ENCODE results near the gene SNX22.
"Not testable (repeated sequence)": the region's sequence is repeated elsewhere in the genome, so short reads cannot be mapped to it uniquely, and the experiment has no call there.

SNX22 gene

DNA sequence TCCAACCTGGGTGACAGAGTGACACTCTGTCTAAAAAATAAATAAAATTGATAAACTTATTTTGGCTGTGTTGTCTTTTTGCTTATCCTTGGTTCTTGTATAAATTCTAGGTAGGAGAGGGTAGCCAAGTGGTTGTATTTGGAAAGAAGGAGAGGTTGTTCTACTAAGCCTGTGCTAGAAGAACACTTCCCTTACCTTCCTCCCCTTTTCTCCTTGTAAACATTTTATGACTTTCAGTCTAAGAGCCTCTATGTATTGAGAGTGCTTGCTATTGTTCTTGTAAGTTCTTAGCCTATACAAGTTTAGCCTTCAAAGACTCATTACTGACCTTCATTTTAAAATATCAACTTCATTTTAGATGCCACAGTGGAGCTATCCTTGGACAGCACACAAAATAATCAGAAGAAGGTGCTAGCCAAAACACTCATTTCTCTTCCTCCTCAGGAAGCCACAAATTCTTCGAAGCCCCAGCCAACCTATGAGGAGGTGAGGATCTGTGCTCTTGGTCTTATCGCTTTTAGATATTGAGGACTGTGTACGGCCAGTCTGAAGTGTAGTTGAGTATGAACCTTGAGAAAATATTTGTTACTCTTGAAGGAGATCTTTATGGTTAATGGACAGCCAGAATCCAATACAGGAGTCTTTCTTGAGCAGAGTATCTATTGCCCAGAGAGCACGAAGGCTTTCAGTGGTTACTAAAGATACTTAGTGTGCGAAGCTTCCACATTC lies 33.6 kb upstream of the SNX22 start:
- H3K36me3 ChIP-seq (ENCODE audit: control insufficient read depth, insufficient read depth, low read length) = peaks cover 4% of the 10 kb centered on the region; the same call in 1 of the 2 replicates
- H3K4me1 ChIP-seq (ENCODE audit: control insufficient read depth, insufficient read depth, low read length) = no peaks in the 10 kb centered on the region
- no peak overlapping the region for H3K27ac ChIP-seq (ENCODE audit: low read length)
- no peaks in the 10 kb centered on the region for H3K9me3 ChIP-seq (ENCODE audit: control insufficient read depth, insufficient read depth, low read length)
- DNase-seq (ENCODE audit: low read depth, low spot score) = no peak
- H3K27me3 ChIP-seq (ENCODE audit: control insufficient read depth, insufficient read depth, low read length) = no peaks in the 10 kb centered on the region
- no CpG with 5 or more reads among the region's 5 CpGs for WGBS (ENCODE audit: insufficient coverage, insufficient read length)
- no peak overlapping the region for H3K4me3 ChIP-seq (ENCODE audit: low read length)

- DNase-seq (ENCODE audit: low read depth, low spot score); H3K36me3 ChIP-seq (ENCODE audit: control insufficient read depth, insufficient read depth, low read length); H3K4me1 ChIP-seq (ENCODE audit: control insufficient read depth, insufficient read depth, low read length); H3K27me3 ChIP-seq (ENCODE audit: control insufficient read depth, insufficient read depth, low read length); H3K4me3 ChIP-seq (ENCODE audit: low read length); H3K9me3 ChIP-seq (ENCODE audit: control insufficient read depth, insufficient read depth, low read length); H3K27ac ChIP-seq (ENCODE audit: low read length): not testable (repeated sequence)
- WGBS (ENCODE audit: insufficient coverage, insufficient read length) = no CpG with 5 or more reads among the region's 2 CpGs
These were observed 31.2 kb upstream of the SNX22 start for GRCh38 chr15:64120322-64120721.

DNA sequence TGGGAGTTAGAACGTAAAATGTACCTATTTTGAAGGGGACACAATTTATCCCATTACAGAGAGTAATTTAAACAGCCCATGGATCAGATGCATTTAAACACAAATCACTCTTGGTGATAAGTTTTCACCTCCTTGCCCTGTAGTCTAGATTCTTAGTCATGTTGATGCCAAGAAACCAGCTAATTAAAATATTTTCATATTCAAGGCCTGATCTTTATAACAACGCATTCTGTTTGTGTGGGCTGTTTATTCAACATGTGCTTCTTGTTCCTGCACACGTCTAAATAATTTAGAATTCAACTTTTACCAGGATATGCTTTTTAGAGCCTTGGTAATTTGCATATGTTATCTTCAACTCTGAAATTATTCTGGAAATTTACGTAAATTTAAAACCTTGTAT lies 29.9 kb upstream of the SNX22 start:
- Histone ChIP-seq H3K4me1 (ENCODE audit: control insufficient read depth, insufficient read depth, low read length) (no peaks in the 10 kb centered on the region), H3K27ac (ENCODE audit: low read length) (no peak overlapping the region), H3K4me3 (ENCODE audit: low read length) (no peak overlapping the region), H3K27me3 (ENCODE audit: control insufficient read depth, insufficient read depth, low read length) (no peaks in the 10 kb centered on the region), H3K9me3 (ENCODE audit: control insufficient read depth, insufficient read depth, low read length) (no peaks in the 10 kb centered on the region), H3K36me3 (ENCODE audit: control insufficient read depth, insufficient read depth, low read length) (peaks cover 7% of the 10 kb centered on the region; the same call in 1 of the 2 replicates)
- no CpG with 5 or more reads among the region's 4 CpGs for WGBS (ENCODE audit: insufficient coverage, insufficient read length)
- no peak for DNase-seq (ENCODE audit: low read depth, low spot score)

DNA sequence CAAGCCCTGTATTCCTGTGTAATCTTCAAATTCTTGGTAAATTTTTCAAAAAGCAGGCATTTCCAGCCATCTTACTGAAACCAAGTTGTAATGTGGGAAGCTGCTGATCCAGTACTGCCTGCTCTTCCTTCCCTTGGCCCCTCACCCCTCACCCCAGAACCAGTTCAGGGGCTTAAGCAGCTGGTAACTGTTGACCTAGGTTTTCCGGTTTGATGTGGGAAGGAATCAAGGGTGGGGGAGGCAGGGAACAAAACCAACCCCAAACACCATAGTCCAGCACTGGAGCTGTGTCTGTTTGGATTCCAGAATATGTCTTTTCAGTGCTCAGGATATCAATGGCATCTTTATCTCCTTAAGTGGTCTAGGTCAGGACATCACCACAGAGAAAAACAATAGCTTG lies 29.1 kb upstream of the SNX22 start:
- Histone ChIP-seq H3K4me1 (ENCODE audit: control insufficient read depth, insufficient read depth, low read length) (no peaks in the 10 kb centered on the region), H3K27me3 (ENCODE audit: control insufficient read depth, insufficient read depth, low read length) (no peaks in the 10 kb centered on the region), H3K4me3 (ENCODE audit: low read length) (no peak overlapping the region), H3K9me3 (ENCODE audit: control insufficient read depth, insufficient read depth, low read length) (no peaks in the 10 kb centered on the region), H3K36me3 (ENCODE audit: control insufficient read depth, insufficient read depth, low read length) (peaks cover 10% of the 10 kb centered on the region; the same call in 1 of the 2 replicates), H3K27ac (ENCODE audit: low read length) (no peak overlapping the region)
- no peak for DNase-seq (ENCODE audit: low read depth, low spot score)
- no CpG with 5 or more reads among the region's 1 CpG for WGBS (ENCODE audit: insufficient coverage, insufficient read length)

DNA sequence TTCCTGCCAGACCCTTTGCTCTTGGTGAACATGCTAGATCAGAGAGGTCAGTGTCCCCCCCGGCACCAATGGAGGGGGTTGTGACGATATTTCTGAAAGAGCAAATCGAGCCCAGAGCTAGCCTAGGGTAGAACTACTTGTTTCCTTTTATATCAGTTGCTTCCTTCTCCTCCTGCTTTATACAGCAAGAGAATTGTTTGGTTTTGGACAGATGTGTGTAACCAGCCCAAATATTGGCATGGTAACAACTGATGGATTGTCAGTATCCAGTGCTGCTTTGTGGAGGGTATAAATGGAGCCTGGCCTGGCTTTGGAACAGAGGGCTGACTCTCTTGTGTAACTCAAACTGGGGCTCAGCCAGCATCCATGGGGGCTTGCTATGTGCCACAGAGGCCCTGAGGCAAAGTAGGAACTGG lies 28.6 kb upstream of the SNX22 start:
- Histone ChIP-seq H3K27me3 (ENCODE audit: control insufficient read depth, insufficient read depth, low read length) (no peaks in the 10 kb centered on the region), H3K36me3 (ENCODE audit: control insufficient read depth, insufficient read depth, low read length) (peaks cover 12% of the 10 kb centered on the region; the same call in 1 of the 2 replicates), H3K4me1 (ENCODE audit: control insufficient read depth, insufficient read depth, low read length) (no peaks in the 10 kb centered on the region), H3K27ac (ENCODE audit: low read length) (no peak overlapping the region), H3K9me3 (ENCODE audit: control insufficient read depth, insufficient read depth, low read length) (no peaks in the 10 kb centered on the region), H3K4me3 (ENCODE audit: low read length) (no peak overlapping the region)
- no CpG with 5 or more reads among the region's 3 CpGs for WGBS (ENCODE audit: insufficient coverage, insufficient read length)
- DNase-seq (ENCODE audit: low read depth, low spot score) = no peak

DNA sequence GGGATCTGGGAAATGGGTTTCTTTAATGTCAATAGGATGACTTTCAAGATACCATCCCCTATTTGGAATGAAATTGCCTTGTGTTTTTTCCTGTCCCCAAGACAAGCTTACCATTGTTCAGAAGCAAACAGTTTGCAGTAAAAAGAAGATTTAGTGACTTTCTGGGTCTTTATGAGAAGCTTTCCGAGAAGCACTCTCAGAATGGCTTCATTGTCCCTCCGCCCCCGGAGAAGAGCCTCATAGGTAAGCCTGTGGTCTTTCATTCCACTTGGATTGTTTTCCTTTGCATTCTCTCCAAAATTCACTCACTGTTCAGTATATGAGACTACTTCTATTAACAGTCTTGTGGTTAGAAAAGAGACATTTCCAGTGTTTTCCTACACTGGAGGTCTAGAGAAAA lies 25.6 kb upstream of the SNX22 start:
- Histone ChIP-seq H3K9me3 (ENCODE audit: control insufficient read depth, insufficient read depth, low read length) (no peaks in the 10 kb centered on the region), H3K27ac (ENCODE audit: low read length) (no peak overlapping the region), H3K4me1 (ENCODE audit: control insufficient read depth, insufficient read depth, low read length) (no peaks in the 10 kb centered on the region), H3K27me3 (ENCODE audit: control insufficient read depth, insufficient read depth, low read length) (no peaks in the 10 kb centered on the region), H3K36me3 (ENCODE audit: control insufficient read depth, insufficient read depth, low read length) (peaks cover 15% of the 10 kb centered on the region; the same call in 1 of the 2 replicates), H3K4me3 (ENCODE audit: low read length) (no peak overlapping the region)
- DNase-seq (ENCODE audit: low read depth, low spot score) = no peak
- no CpG with 5 or more reads among the region's 3 CpGs for WGBS (ENCODE audit: insufficient coverage, insufficient read length)

- Histone ChIP-seq H3K27ac (ENCODE audit: low read length) (no peak overlapping the region), H3K27me3 (ENCODE audit: control insufficient read depth, insufficient read depth, low read length) (no peaks in the 10 kb centered on the region), H3K4me1 (ENCODE audit: control insufficient read depth, insufficient read depth, low read length) (no peaks in the 10 kb centered on the region), H3K4me3 (ENCODE audit: low read length) (no peak overlapping the region), H3K36me3 (ENCODE audit: control insufficient read depth, insufficient read depth, low read length) (peaks cover 25% of the 10 kb centered on the region), H3K9me3 (ENCODE audit: control insufficient read depth, insufficient read depth, low read length) (no peaks in the 10 kb centered on the region)
- WGBS (ENCODE audit: insufficient coverage, insufficient read length) = no CpG with 5 or more reads among the region's 6 CpGs
- no peak for DNase-seq (ENCODE audit: low read depth, low spot score)
These were observed 23.8 kb upstream of the SNX22 start for GRCh38 chr15:64127521-64128270.

DNA sequence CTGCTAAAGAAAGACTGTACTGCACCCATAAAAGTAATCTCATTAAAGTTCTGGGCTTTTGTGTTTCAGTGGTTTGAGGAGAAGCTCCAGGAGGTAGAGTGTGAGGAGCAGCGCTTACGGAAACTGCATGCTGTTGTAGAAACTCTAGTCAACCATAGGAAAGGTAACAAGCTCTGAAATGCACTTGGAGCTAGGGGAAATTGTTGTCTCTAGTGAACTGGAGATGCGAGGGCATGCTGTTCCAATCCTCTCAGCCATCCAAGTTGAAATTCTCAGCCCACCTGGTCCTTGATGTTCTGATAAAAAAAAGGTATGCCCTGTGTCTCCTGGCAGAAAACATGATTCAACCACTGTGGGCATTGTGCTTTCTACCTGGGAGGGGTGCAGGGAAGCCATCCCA lies 21.4 kb upstream of the SNX22 start:
- no peaks in the 10 kb centered on the region for H3K27me3 ChIP-seq (ENCODE audit: control insufficient read depth, insufficient read depth, low read length)
- no peaks in the 10 kb centered on the region for H3K9me3 ChIP-seq (ENCODE audit: control insufficient read depth, insufficient read depth, low read length)
- no peak overlapping the region for H3K4me3 ChIP-seq (ENCODE audit: low read length)
- DNase-seq (ENCODE audit: low read depth, low spot score) = no peak
- no peaks in the 10 kb centered on the region for H3K4me1 ChIP-seq (ENCODE audit: control insufficient read depth, insufficient read depth, low read length)
- WGBS (ENCODE audit: insufficient coverage, insufficient read length) = no CpG with 5 or more reads among the region's 3 CpGs
- H3K27ac ChIP-seq (ENCODE audit: low read length) = no peak overlapping the region
- H3K36me3 ChIP-seq (ENCODE audit: control insufficient read depth, insufficient read depth, low read length) = peaks cover 23% of the 10 kb centered on the region

GRCh38 chr15:64131547-64131946 lies 20.0 kb upstream of the SNX22 start:
- H3K27me3 ChIP-seq (ENCODE audit: control insufficient read depth, insufficient read depth, low read length) = no peaks in the 10 kb centered on the region
- H3K4me3 ChIP-seq (ENCODE audit: low read length) = no peak overlapping the region
- no peaks in the 10 kb centered on the region for H3K4me1 ChIP-seq (ENCODE audit: control insufficient read depth, insufficient read depth, low read length)
- no peaks in the 10 kb centered on the region for H3K9me3 ChIP-seq (ENCODE audit: control insufficient read depth, insufficient read depth, low read length)
- WGBS (ENCODE audit: insufficient coverage, insufficient read length) = no CpG with 5 or more reads among the region's 7 CpGs
- H3K27ac ChIP-seq (ENCODE audit: low read length) = no peak overlapping the region
- H3K36me3 ChIP-seq (ENCODE audit: control insufficient read depth, insufficient read depth, low read length) = peaks cover 30% of the 10 kb centered on the region
- DNase-seq (ENCODE audit: low read depth, low spot score) = no peak

DNA sequence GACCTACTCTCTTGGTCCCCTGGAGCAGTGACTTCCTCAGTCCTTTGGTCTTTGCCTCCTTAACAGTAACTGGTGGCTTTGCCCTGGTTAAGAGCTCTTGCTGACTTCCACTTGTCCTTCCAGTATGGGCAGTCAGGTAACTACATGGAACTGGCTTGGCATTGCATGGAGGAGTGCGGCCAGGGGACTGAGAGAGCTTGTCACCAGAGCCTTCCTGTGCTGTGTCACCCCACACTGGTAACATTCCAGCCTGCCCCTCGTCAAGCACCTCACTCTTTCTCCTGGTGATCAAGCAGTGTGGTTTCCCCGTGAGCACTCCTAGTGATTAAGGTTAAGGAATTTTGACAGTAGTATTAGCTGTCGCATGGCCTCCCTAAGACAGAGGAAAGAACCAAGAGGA lies 19.3 kb upstream of the SNX22 start:
- Histone ChIP-seq H3K27ac (ENCODE audit: low read length) (no peak overlapping the region), H3K4me3 (ENCODE audit: low read length) (no peak overlapping the region), H3K4me1 (ENCODE audit: control insufficient read depth, insufficient read depth, low read length) (peaks cover 2% of the 10 kb centered on the region), H3K27me3 (ENCODE audit: control insufficient read depth, insufficient read depth, low read length) (no peaks in the 10 kb centered on the region), H3K36me3 (ENCODE audit: control insufficient read depth, insufficient read depth, low read length) (peaks cover 33% of the 10 kb centered on the region), H3K9me3 (ENCODE audit: control insufficient read depth, insufficient read depth, low read length) (no peaks in the 10 kb centered on the region)
- no CpG with 5 or more reads among the region's 4 CpGs for WGBS (ENCODE audit: insufficient coverage, insufficient read length)
- DNase-seq (ENCODE audit: low read depth, low spot score) = no peak

All from iPS DF 6.9 (cell line).